Activated T-cell treated with anti-CD3 and anti-CD28 coated beads, Interleukin-2, amount 50 U/mL, for 4 hours (primary cell): ENCODE data around the gene CMTM5. TPM values are rescaled to one million over a fixed set of nuclear protein-coding genes. Genes with fewer than 3 reads are reported as not detected.

Source experiments
- ATAC-seq, 2 donors: fragments of 200-7000 bp; cut with Tn5 transposase; one replicate each; pipeline ENCODE4 v1.10.0; 2021
- DNase-seq: peaks from one replicate; pipeline ENCODE4 v3.0.0-alpha.2; 2020
- H3K27me3 Mint-ChIP-seq: one replicate; pipeline ENCODE4 v1.8.0; 2021; ENCODE audit warnings: low read depth, mixed read lengths
- H3K36me3 Mint-ChIP-seq: one replicate; pipeline ENCODE4 v1.8.0; 2022; ENCODE audit warnings: mixed read lengths; ENCODE audit not compliant: insufficient read depth
- H3K4me1 Mint-ChIP-seq: one replicate; pipeline ENCODE4 v1.8.0; 2021; ENCODE audit warnings: low read depth, mixed read lengths
- H3K4me3 Mint-ChIP-seq: one replicate; pipeline ENCODE4 v1.8.0; 2021; ENCODE audit warnings: mild to moderate bottlenecking, moderate library complexity, mixed read lengths
- H3K9me3 Mint-ChIP-seq: one replicate; pipeline ENCODE4 v1.8.0; 2021; ENCODE audit warnings: mixed read lengths
- total RNA-seq, 3 donors: library from RNA; stranded (reverse); gene quantifications; one replicate each; pipeline ENCODE4 v1.2.1, GENCODE V29; 2021

CMTM5 gene
- total RNA-seq, 3 donors from 2014 or later: not detected

- H3K4me1 Mint-ChIP-seq: no peaks in the 10 kb centered on the region
- ATAC-seq (no peak), DNase-seq (no peak)
- no peaks in the 10 kb centered on the region for H3K9me3 Mint-ChIP-seq
- H3K36me3 Mint-ChIP-seq: no peaks in the 10 kb centered on the region
- no peak overlapping the region for H3K4me3 Mint-ChIP-seq
- H3K27me3 Mint-ChIP-seq: peaks cover 20% of the 10 kb centered on the region
These were observed 28.7 kb downstream of the CMTM5 start for GRCh38 chr14:23405516-23406025.

DNA sequence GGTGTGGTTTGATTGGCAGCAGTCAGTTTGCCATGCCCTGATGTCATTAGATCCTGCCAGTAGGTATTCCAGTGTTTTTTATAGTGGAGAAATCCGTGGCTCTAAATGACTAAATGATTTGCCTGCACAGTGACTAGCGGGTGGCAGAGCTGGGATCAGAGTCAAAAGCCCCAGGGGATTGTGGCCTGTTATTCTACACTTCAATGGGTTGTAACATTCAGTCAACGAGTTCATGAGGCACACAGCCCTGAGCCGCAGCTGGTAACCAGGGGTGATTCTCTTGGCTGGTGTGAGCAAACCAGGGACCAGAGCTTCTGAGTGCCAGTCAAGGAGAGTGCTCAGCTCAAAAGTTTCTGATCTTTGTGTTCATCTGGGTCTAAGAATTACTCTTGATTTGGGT, 29.4 kb downstream of the CMTM5 start:
- H3K4me3 Mint-ChIP-seq: no peak overlapping the region
- DNase-seq (no peak), ATAC-seq (no peak)
- H3K27me3 Mint-ChIP-seq: peaks cover 20% of the 10 kb centered on the region
- no peaks in the 10 kb centered on the region for H3K4me1 Mint-ChIP-seq
- no peaks in the 10 kb centered on the region for H3K9me3 Mint-ChIP-seq
- no peaks in the 10 kb centered on the region for H3K36me3 Mint-ChIP-seq

DNA sequence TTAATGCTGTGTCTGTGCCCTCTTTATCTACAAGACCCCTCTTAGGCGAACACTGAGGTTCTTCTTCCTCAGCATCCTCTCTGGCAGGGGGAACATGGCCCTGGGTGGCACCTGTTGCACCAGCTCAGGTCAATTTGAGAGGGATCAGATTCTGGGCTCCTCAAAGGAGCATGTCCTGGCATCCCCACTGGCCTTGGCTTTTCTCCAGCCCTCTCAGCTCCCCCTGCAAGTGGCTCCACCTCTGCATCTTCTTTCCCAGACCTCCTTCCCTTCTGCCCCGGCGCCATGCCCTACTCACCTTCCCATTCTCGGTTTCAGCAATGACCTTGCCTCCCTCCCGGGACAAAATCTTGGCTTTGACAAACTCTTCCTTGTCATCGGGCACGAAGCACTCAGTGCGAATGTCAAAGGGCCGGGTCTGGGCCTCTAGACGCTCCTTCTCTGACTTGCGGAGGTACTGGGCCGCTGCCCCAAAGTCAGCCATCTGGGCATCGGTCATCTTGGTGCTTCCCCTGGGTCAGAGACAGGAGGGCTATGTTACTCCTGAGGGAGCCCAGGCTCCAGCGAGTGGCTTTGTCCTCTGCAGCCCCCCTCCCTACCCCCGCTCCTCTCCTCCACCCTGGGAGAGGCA, 30.0 kb downstream of the CMTM5 start:
- H3K4me3 Mint-ChIP-seq: no peak overlapping the region
- peaks cover 20% of the 10 kb centered on the region for H3K27me3 Mint-ChIP-seq
- ATAC-seq (no peak), DNase-seq (no peak)
- no peaks in the 10 kb centered on the region for H3K9me3 Mint-ChIP-seq
- no peaks in the 10 kb centered on the region for H3K36me3 Mint-ChIP-seq
- no peaks in the 10 kb centered on the region for H3K4me1 Mint-ChIP-seq

DNA sequence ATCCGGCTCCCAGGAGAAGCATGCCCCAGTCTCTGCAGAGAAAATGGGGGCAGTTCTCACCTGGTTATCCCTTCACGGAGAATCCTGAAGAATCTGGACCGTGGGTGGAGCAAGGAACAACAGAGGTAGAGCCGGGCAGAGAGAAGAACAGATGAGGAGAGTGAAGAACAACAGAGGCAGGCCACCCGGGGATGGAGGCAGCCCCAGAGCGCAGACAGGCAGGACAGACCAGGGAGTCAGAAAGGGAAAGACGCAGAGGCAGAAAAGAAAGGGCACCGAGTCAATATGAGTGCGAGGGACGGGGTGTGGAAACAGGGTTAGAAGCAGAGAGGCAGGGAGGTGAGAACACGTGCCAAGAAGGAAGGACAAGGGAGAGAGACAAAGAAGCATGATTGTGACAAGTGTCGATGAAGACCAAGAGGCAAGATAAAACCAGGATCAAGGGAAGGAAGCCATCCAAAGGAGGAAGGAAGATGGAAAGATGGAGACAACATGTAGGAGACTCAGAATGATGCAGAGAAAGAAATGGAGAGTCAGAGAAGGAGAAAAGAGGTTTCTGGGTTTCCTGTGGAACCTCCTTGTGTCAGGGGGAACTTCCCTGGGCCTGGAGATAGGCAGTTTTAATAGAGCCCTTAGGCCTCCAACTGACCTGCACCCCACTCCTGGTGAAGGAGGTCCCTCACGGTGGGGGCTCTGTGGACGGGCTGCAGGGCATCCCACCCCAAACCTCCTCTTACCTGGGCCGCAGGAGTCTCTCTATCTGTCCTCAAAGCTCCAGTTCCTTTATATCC, 30.9 kb downstream of the CMTM5 start, which contains the start of gene MYH6:
Gene MYH6 (minus strand): TSS at position 758 of the 791 bp plus-strand sequence. CDS start 1,050 bp downstream, outside the sequence.
- DNase-seq (no peak), ATAC-seq (no peak)
- Mint-ChIP-seq H3K4me1 (no peaks in the 10 kb centered on the region), H3K36me3 (no peaks in the 10 kb centered on the region), H3K9me3 (no peaks in the 10 kb centered on the region), H3K4me3 (no peak within 1 kb of the TSS), H3K27me3 (peaks cover 20% of the 10 kb centered on the region)

DNA sequence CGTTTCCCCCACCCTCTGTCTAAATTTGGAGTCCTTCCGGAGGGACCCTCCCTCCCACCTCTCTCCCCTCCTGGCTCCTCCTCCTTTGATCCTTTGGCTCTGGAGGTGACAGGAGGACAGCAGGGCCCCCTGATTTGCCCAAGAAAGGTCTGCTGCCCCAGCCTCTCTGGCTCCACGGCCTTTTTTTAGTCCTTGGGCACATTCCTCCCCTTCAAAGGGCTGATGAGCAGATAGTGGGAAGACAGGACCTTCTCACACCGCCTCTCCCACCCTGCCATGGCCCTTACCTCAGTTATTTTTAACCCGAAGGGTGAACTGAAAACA, 31.4 kb downstream of the CMTM5 start:
- Mint-ChIP-seq H3K4me3 (no peak overlapping the region), H3K27me3 (peaks cover 19% of the 10 kb centered on the region), H3K9me3 (no peaks in the 10 kb centered on the region), H3K36me3 (no peaks in the 10 kb centered on the region), H3K4me1 (no peaks in the 10 kb centered on the region)
- no peak for DNase-seq
- ATAC-seq: no peak

GRCh38 chr14:23409475-23409874, 32.6 kb downstream of the CMTM5 start:
- Mint-ChIP-seq H3K9me3 (no peaks in the 10 kb centered on the region), H3K27me3 (peaks cover 17% of the 10 kb centered on the region), H3K4me3 (no peak overlapping the region), H3K36me3 (no peaks in the 10 kb centered on the region), H3K4me1 (no peaks in the 10 kb centered on the region)
- DNase-seq: no peak
- no peak for ATAC-seq

- ATAC-seq (no peak), DNase-seq (no peak)
- no peak overlapping the region for H3K4me3 Mint-ChIP-seq
- H3K27me3 Mint-ChIP-seq: peaks cover 12% of the 10 kb centered on the region
- H3K36me3 Mint-ChIP-seq: no peaks in the 10 kb centered on the region
- H3K9me3 Mint-ChIP-seq: no peaks in the 10 kb centered on the region
- no peaks in the 10 kb centered on the region for H3K4me1 Mint-ChIP-seq
These were observed 33.3 kb downstream of the CMTM5 start for GRCh38 chr14:23409966-23410635.

- ATAC-seq (no peak), DNase-seq (no peak)
- Mint-ChIP-seq H3K9me3 (no peaks in the 10 kb centered on the region), H3K36me3 (no peaks in the 10 kb centered on the region), H3K4me1 (no peaks in the 10 kb centered on the region), H3K27me3 (peaks cover 11% of the 10 kb centered on the region), H3K4me3 (no peak overlapping the region)
These were observed 35.0 kb downstream of the CMTM5 start for GRCh38 chr14:23411563-23412525.

DNA sequence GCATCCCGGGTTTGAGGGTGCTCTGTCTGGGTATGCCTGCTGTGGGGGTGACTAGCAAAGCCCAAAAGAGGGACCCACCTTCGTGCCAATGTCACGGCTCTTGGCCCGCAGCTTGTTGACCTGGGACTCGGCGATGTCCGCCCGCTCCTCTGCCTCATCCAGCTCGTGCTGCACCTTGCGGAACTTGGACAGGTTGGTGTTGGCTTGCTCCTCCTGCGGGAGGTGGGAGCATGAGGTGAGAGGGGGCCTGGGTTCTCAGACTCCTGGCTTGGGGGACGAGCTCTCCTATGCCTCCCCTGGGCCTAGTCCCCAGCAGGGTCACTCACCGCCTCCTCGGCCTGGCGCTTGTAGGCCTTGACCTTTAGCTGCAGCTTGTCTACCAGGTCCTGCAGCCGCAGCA, 36.8 kb downstream of the CMTM5 start:
- H3K36me3 Mint-ChIP-seq: no peaks in the 10 kb centered on the region
- H3K4me3 Mint-ChIP-seq: no peak overlapping the region
- ATAC-seq: no peak
- no peaks in the 10 kb centered on the region for H3K9me3 Mint-ChIP-seq
- H3K27me3 Mint-ChIP-seq: peaks cover 5% of the 10 kb centered on the region
- no peak for DNase-seq
- no peaks in the 10 kb centered on the region for H3K4me1 Mint-ChIP-seq

- Mint-ChIP-seq H3K4me1 (no peaks in the 10 kb centered on the region), H3K4me3 (no peak overlapping the region), H3K9me3 (no peaks in the 10 kb centered on the region), H3K36me3 (no peaks in the 10 kb centered on the region), H3K27me3 (peaks cover 5% of the 10 kb centered on the region)
- DNase-seq (no peak), ATAC-seq (no peak)
These were observed 37.4 kb downstream of the CMTM5 start for GRCh38 chr14:23414254-23414653.

DNA sequence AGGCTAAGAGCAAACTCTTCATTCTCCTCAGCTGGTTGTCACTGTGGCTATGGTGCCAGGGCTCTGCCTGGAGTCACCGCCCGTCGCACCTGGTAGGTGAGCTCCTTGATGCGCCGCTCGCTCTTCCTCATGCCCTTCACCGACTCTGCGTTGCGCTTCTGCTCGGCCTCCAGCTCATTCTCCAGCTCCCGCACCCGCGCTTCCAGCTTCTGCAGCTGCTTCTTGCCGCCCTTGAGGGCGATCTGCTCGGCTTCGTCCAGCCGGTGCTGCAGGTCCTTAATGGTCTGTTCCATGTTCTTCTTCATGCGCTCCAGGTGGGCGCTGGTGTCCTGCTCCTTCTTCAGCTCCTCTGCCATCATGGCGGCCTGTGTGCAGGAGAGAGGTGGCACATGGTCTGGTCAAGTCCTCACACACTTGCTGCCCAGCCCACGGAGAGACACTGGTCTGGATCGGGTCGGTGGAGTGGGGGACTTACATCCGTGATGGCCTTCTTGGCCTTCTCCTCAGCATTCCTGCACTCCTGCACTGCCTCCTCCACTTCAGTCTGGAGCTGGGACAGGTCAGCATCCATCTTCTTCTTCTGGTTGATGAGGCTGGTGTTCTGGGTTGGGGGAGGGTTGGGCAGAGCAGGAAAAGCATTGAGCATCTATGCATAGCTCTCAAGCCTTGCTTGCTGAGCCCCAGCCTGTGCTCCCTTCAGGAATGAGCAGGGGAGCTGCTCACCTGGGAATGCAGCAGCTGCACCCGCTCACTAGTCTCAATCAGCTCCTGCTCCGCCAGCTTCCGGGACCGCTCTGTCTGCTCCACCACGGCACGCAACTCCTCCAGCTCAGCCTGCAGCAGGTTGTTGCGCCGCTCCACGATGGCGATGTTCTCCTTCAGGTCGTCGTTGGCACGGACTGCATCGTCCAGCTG, 38.3 kb downstream of the CMTM5 start:
- Mint-ChIP-seq H3K27me3 (peaks cover 5% of the 10 kb centered on the region), H3K9me3 (no peaks in the 10 kb centered on the region), H3K4me1 (no peaks in the 10 kb centered on the region), H3K36me3 (no peaks in the 10 kb centered on the region), H3K4me3 (no peak overlapping the region)
- no peak for DNase-seq
- no peak for ATAC-seq

GRCh38 chr14:23415821-23416778, 39.3 kb downstream of the CMTM5 start:
- Mint-ChIP-seq H3K4me3 (no peak overlapping the region), H3K27me3 (peaks cover 5% of the 10 kb centered on the region), H3K4me1 (no peaks in the 10 kb centered on the region), H3K9me3 (no peaks in the 10 kb centered on the region), H3K36me3 (no peaks in the 10 kb centered on the region)
- DNase-seq: no peak
- ATAC-seq: no peak
